HG03095 (cell line): ENCODE results near the gene CNTNAP2.

Experiments used
- ATAC-seq: cut with Tn5 transposase; IDR thresholded peaks from one replicate; pipeline ENCODE4 v1.9.1; 2021; ENCODE audit warnings: moderate library complexity; ENCODE audit not compliant: unreplicated experiment

The CNTNAP2 gene

GRCh38 chr7:147432576-147432975 lies 1316.0 kb downstream of the CNTNAP2 start:
- ATAC-seq: no peak

- ATAC-seq: no peak
These were observed 1320.1 kb downstream of the CNTNAP2 start for GRCh38 chr7:147436718-147437117.

- ATAC-seq: no peak
These were observed 1321.6 kb downstream of the CNTNAP2 start for GRCh38 chr7:147438216-147438615.

- ATAC-seq: no peak
These were observed 1327.3 kb downstream of the CNTNAP2 start for GRCh38 chr7:147443942-147444341.

GRCh38 chr7:147452816-147453215 lies 1336.2 kb downstream of the CNTNAP2 start:
- no peak for ATAC-seq

- no peak for ATAC-seq
These were observed 1348.6 kb downstream of the CNTNAP2 start for GRCh38 chr7:147465223-147465622.

- no peak for ATAC-seq
These were observed 1356.0 kb downstream of the CNTNAP2 start for GRCh38 chr7:147472556-147472955.

GRCh38 chr7:147474862-147475261 lies 1358.3 kb downstream of the CNTNAP2 start:
- ATAC-seq: no peak

- no peak for ATAC-seq
These were observed 1360.9 kb downstream of the CNTNAP2 start for GRCh38 chr7:147477526-147477925.

GRCh38 chr7:147478796-147479195 lies 1362.2 kb downstream of the CNTNAP2 start:
- ATAC-seq: no peak

- no peak for ATAC-seq
These were observed 1367.2 kb downstream of the CNTNAP2 start for GRCh38 chr7:147483634-147484292.

- ATAC-seq: no peak
These were observed 1369.1 kb downstream of the CNTNAP2 start for GRCh38 chr7:147485660-147486210.

GRCh38 chr7:147492606-147493005 lies 1376.0 kb downstream of the CNTNAP2 start:
- ATAC-seq: no peak

GRCh38 chr7:147496209-147496608 lies 1379.6 kb downstream of the CNTNAP2 start:
- no peak for ATAC-seq

- ATAC-seq: no peak
These were observed 1380.6 kb downstream of the CNTNAP2 start for GRCh38 chr7:147497246-147497645.

- ATAC-seq: no peak
These were observed 1381.5 kb downstream of the CNTNAP2 start for GRCh38 chr7:147498081-147498480.

GRCh38 chr7:147509035-147509501 lies 1392.5 kb downstream of the CNTNAP2 start:
- ATAC-seq: no peak

- no peak for ATAC-seq
These were observed 1393.1 kb downstream of the CNTNAP2 start for GRCh38 chr7:147509541-147510200.

GRCh38 chr7:147510201-147510542 lies 1393.6 kb downstream of the CNTNAP2 start:
- ATAC-seq: no peak

- no peak for ATAC-seq
These were observed 1394.3 kb downstream of the CNTNAP2 start for GRCh38 chr7:147510923-147511322.

GRCh38 chr7:147513451-147513850 lies 1396.8 kb downstream of the CNTNAP2 start:
- no peak for ATAC-seq

- no peak for ATAC-seq
These were observed 1399.8 kb downstream of the CNTNAP2 start for GRCh38 chr7:147516391-147516790.
